SK-N-SH treated with all-trans-retinoic acid at 6 μM for 48 hours (cell line): ENCODE results near the gene DNAH8.

ENCODE experiments used
- ATAC-seq: fragments of 200-7000 bp; cut with Tn5 transposase; 3 replicates; pipeline ENCODE4 v1.9.1; 2020; ENCODE audit warnings: mild to moderate bottlenecking, moderate library complexity
- ARNTL ChIP-seq: fragments of 450-650 bp; formaldehyde crosslinking; IDR thresholded peaks from 2 replicates; pipeline ENCODE4 v1.5.0; 2020; ENCODE audit warnings: low read depth, mild to moderate bottlenecking, moderate library complexity, borderline replicate concordance
- BACH2 ChIP-seq: fragments of 250-450 bp; sonication (Bioruptor Pico); IDR thresholded peaks from 2 replicates; pipeline ENCODE4 v1.9.0; 2021; ENCODE audit warnings: mild to moderate bottlenecking, borderline replicate concordance
- CREB5 ChIP-seq: fragments of 250-450 bp; sonication (Bioruptor Pico); IDR thresholded peaks from 2 replicates; pipeline ENCODE4 v1.5.1; 2020; ENCODE audit warnings: low read depth, mild to moderate bottlenecking, moderate library complexity
- CSDC2 ChIP-seq: fragments of 250-450 bp; sonication (Bioruptor Pico); IDR thresholded peaks from 2 replicates; pipeline ENCODE4 v1.5.0; 2020; ENCODE audit warnings: mild to moderate bottlenecking, moderate library complexity
- CSRNP3 ChIP-seq: fragments of 250-450 bp; sonication (Bioruptor Pico); IDR thresholded peaks from 2 replicates; pipeline ENCODE4 v1.5.1; 2021; ENCODE audit warnings: mild to moderate bottlenecking, moderate library complexity
- GLIS3 ChIP-seq: fragments of 250-450 bp; sonication (Bioruptor Pico); IDR thresholded peaks from 2 replicates; pipeline ENCODE4 v1.5.0; 2020; ENCODE audit warnings: mild to moderate bottlenecking, moderate library complexity
- ISL1 ChIP-seq: fragments of 250-450 bp; sonication (Bioruptor Pico); IDR thresholded peaks from 2 replicates; pipeline ENCODE4 v2.1.2; 2022; ENCODE audit warnings: mild to moderate bottlenecking, moderate library complexity
- PATZ1 ChIP-seq: fragments of 250-450 bp; sonication (Bioruptor Pico); IDR thresholded peaks from 2 replicates; pipeline ENCODE4 v1.8.0; 2020; ENCODE audit warnings: mild to moderate bottlenecking, moderate library complexity, borderline replicate concordance
- POU6F1 ChIP-seq: fragments of 250-450 bp; sonication (Bioruptor Pico); IDR thresholded peaks from 2 replicates; pipeline ENCODE4 v1.8.0; 2021; ENCODE audit warnings: low read depth, mild to moderate bottlenecking, moderate library complexity, borderline replicate concordance
- PPARA ChIP-seq: fragments of 250-450 bp; sonication (Bioruptor Pico); IDR thresholded peaks from 2 replicates; pipeline ENCODE4 v1.5.0; 2020; ENCODE audit warnings: mild to moderate bottlenecking, borderline replicate concordance
- RARB ChIP-seq: fragments of 250-450 bp; sonication (Bioruptor Pico); IDR thresholded peaks from 2 replicates; pipeline ENCODE4 v1.8.0; 2021; ENCODE audit warnings: mild to moderate bottlenecking, moderate library complexity
- TCF4 ChIP-seq: fragments of 250-450 bp; sonication (Bioruptor Pico); IDR thresholded peaks from 2 replicates; pipeline ENCODE4 v1.8.0; 2021; ENCODE audit warnings: mild to moderate bottlenecking, moderate library complexity, borderline replicate concordance
- TOX ChIP-seq: fragments of 250-450 bp; sonication (Bioruptor Pico); IDR thresholded peaks from 2 replicates; pipeline ENCODE4 v1.8.0; 2021; ENCODE audit warnings: mild to moderate bottlenecking, moderate library complexity, borderline replicate concordance
- TSHZ2 ChIP-seq: fragments of 250-450 bp; sonication (Bioruptor Pico); IDR thresholded peaks from 2 replicates; pipeline ENCODE4 v1.5.0; 2020; ENCODE audit warnings: mild to moderate bottlenecking, moderate library complexity
- ZC3H10 ChIP-seq: fragments of 250-450 bp; sonication (Bioruptor Pico); IDR thresholded peaks from 2 replicates; pipeline ENCODE4 v1.5.1; 2021; ENCODE audit warnings: mild to moderate bottlenecking, moderate library complexity
- ZFP3 ChIP-seq: fragments of 250-450 bp; sonication (Bioruptor Pico); IDR thresholded peaks from 2 replicates; pipeline ENCODE4 v1.5.0; 2020; ENCODE audit warnings: mild to moderate bottlenecking, moderate library complexity
- ZFP30 ChIP-seq: fragments of 450-650 bp; formaldehyde crosslinking; IDR thresholded peaks from 2 replicates; pipeline ENCODE4 v1.5.0; 2022; ENCODE audit warnings: mild to moderate bottlenecking, moderate library complexity
- ZNF565 ChIP-seq: fragments of 450-650 bp; formaldehyde crosslinking; conservative IDR thresholded peaks from 2 replicates; pipeline ENCODE4 v1.5.0; 2020; ENCODE audit warnings: low read depth, mild to moderate bottlenecking, moderate library complexity
- ZNF70 ChIP-seq: fragments of 450-650 bp; formaldehyde crosslinking; IDR thresholded peaks from 2 replicates; pipeline ENCODE4 v1.5.0; 2020; ENCODE audit warnings: mild to moderate bottlenecking, moderate library complexity

DNAH8 gene

GRCh38 chr6:38723783-38724182, 8.7 kb downstream of the DNAH8 start:
- ATAC-seq = no peak
- TF ChIP-seq ZFP3 (CRISPR knock-in tag) (no peak), POU6F1 (CRISPR knock-in tag) (no peak), TOX (CRISPR knock-in tag) (no peak), ZNF565 (no peak), ZFP30 (CRISPR knock-in tag) (no peak), TSHZ2 (CRISPR knock-in tag) (no peak), ZC3H10 (CRISPR knock-in tag) (no peak), RARB (CRISPR knock-in tag) (no peak), PPARA (CRISPR knock-in tag) (no peak), ARNTL (no peak), CSDC2 (CRISPR knock-in tag) (no peak), PATZ1 (CRISPR knock-in tag) (no peak), GLIS3 (no peak), TCF4 (no peak)

GRCh38 chr6:38724343-38724742, 9.2 kb downstream of the DNAH8 start:
- no peak for TF ChIP-seq CREB5 (CRISPR knock-in tag)
- no peak for TF ChIP-seq ARNTL
- no peak for TF ChIP-seq TSHZ2 (CRISPR knock-in tag)
- no peak for TF ChIP-seq BACH2 (CRISPR knock-in tag)
- TF ChIP-seq ZNF70 (CRISPR knock-in tag) = no peak
- TF ChIP-seq CSDC2 (CRISPR knock-in tag) = no peak
- TF ChIP-seq ZNF565 = no peak
- TF ChIP-seq PPARA (CRISPR knock-in tag) = no peak
- TF ChIP-seq RARB (CRISPR knock-in tag) = no peak
- TF ChIP-seq ISL1 (CRISPR knock-in tag) = no peak
- no peak for TF ChIP-seq CSRNP3 (CRISPR knock-in tag)
- no peak for ATAC-seq
